Kidney capillary endothelial cell (primary cell): Measurements from ENCODE around the gene PAFAH1B2.

Source experiments
- DNase-seq: peaks from one replicate; pipeline ENCODE4 v3.0.0-alpha.2; 2018; ENCODE audit warnings: low spot score

The PAFAH1B2 gene

GRCh38 chr11:117188620-117189081 is 44.6 kb downstream of the PAFAH1B2 start:
- DNase-seq = no peak

GRCh38 chr11:117189191-117189940 is 45.3 kb downstream of the PAFAH1B2 start:
- DNase-seq = no peak

- DNase-seq = no peak
Measured at GRCh38 chr11:117189941-117190544, 46.0 kb downstream of the PAFAH1B2 start.

GRCh38 chr11:117191680-117192400 is 47.8 kb downstream of the PAFAH1B2 start:
- no peak for DNase-seq

GRCh38 chr11:117192401-117192875 is 48.4 kb downstream of the PAFAH1B2 start:
- DNase-seq = no peak

GRCh38 chr11:117193130-117194020 is 49.3 kb downstream of the PAFAH1B2 start:
- no peak for DNase-seq

GRCh38 chr11:117194267-117194666 is 50.2 kb downstream of the PAFAH1B2 start:
- DNase-seq = no peak

- DNase-seq = no peak
Measured at GRCh38 chr11:117195258-117195657, 51.2 kb downstream of the PAFAH1B2 start.

- DNase-seq = no peak
Measured at GRCh38 chr11:117195761-117196160, 51.7 kb downstream of the PAFAH1B2 start.

GRCh38 chr11:117197006-117197405 is 52.9 kb downstream of the PAFAH1B2 start:
- DNase-seq = no peak

- no peak for DNase-seq
Measured at GRCh38 chr11:117197516-117198456, 53.7 kb downstream of the PAFAH1B2 start.

GRCh38 chr11:117198613-117199012 is 54.5 kb downstream of the PAFAH1B2 start:
- DNase-seq = no peak

- DNase-seq = peak; percentile 81
Measured at GRCh38 chr11:117199053-117199915, 55.2 kb downstream of the PAFAH1B2 start, which contains the start of gene TAGLN. Gene TAGLN (plus strand): TSS chr11:117199370. CDS start chr11:117203014, 3,644 bp downstream.

GRCh38 chr11:117199916-117200812 is 56.1 kb downstream of the PAFAH1B2 start:
- DNase-seq = no peak

- DNase-seq = no peak
Measured at GRCh38 chr11:117200813-117201657, 56.9 kb downstream of the PAFAH1B2 start.

- DNase-seq = no peak
Measured at GRCh38 chr11:117201658-117202305, 57.7 kb downstream of the PAFAH1B2 start.
